GM23248 (cell line): ENCODE data around the gene CAMK4. TPM values are rescaled to one million over a fixed set of nuclear protein-coding genes. Genes with fewer than 3 reads are reported as not detected.

Experiments used
- DNase-seq: peaks from one replicate; pipeline ENCODE4 v3.0.0-alpha.2; 2015
- H2AFZ ChIP-seq: fragments of 200-600 bp; sonication (generic); 2 replicates; pipeline ENCODE4 v1.6.1; 2016; ENCODE audit warnings: antibody characterized with exemption
- H3F3A ChIP-seq: fragments of 200-600 bp; sonication (generic); 2 replicates; pipeline ENCODE4 v1.6.1; 2016; ENCODE audit warnings: mild to moderate bottlenecking, antibody characterized with exemption, mixed run types; ENCODE audit not compliant: insufficient read depth
- H3K27ac ChIP-seq: fragments of 200-600 bp; sonication (generic); 2 replicates; pipeline ENCODE4 v1.5.1; 2016; ENCODE audit warnings: mild to moderate bottlenecking
- H3K27me3 ChIP-seq: fragments of 200-600 bp; sonication (generic); replicated peaks from 2 replicates; pipeline ENCODE4 v1.6.1; 2016; ENCODE audit warnings: mild to moderate bottlenecking; ENCODE audit not compliant: insufficient read depth
- H3K36me3 ChIP-seq: fragments of 200-600 bp; sonication (generic); 2 replicates; pipeline ENCODE4 v1.6.1; 2016; ENCODE audit warnings: low read depth, mild to moderate bottlenecking
- H3K4me1 ChIP-seq: fragments of 200-600 bp; sonication (generic); 2 replicates; pipeline ENCODE4 v1.6.1; 2016; ENCODE audit warnings: mild to moderate bottlenecking; ENCODE audit not compliant: insufficient read depth
- H3K4me2 ChIP-seq: fragments of 200-600 bp; sonication (generic); one replicate; pipeline ENCODE4 v1.6.1; 2016; ENCODE audit warnings: mild to moderate bottlenecking; ENCODE audit not compliant: unreplicated experiment
- H3K4me3 ChIP-seq: fragments of 200-600 bp; sonication (generic); 2 replicates; pipeline ENCODE4 v1.5.1; 2016; ENCODE audit warnings: mild to moderate bottlenecking
- H3K79me2 ChIP-seq: fragments of 200-600 bp; sonication (generic); 2 replicates; pipeline ENCODE4 v1.6.1; 2016; ENCODE audit warnings: mild to moderate bottlenecking; ENCODE audit not compliant: insufficient read depth
- H3K9ac ChIP-seq: fragments of 200-600 bp; sonication (generic); 2 replicates; pipeline ENCODE4 v1.6.1; 2016; ENCODE audit warnings: mild to moderate bottlenecking
- H3K9me2 ChIP-seq: fragments of 200-600 bp; sonication (generic); 2 replicates; pipeline ENCODE4 v1.6.1; 2016; ENCODE audit warnings: mixed run types, mild to moderate bottlenecking, moderate library complexity; ENCODE audit not compliant: insufficient read depth
- H3K9me3 ChIP-seq: fragments of 200-600 bp; sonication (generic); one replicate; pipeline ENCODE4 v1.6.1; 2017; ENCODE audit warnings: low read depth
- H4K20me1 ChIP-seq: fragments of 200-600 bp; sonication (generic); 2 replicates; pipeline ENCODE4 v1.6.0; 2016; ENCODE audit not compliant: insufficient read depth
- EZH2 ChIP-seq: fragments of 200-600 bp; sonication (generic); IDR thresholded peaks from 2 replicates; pipeline ENCODE4 v1.6.1; 2018; ENCODE audit warnings: antibody characterized with exemption, mild to moderate bottlenecking; ENCODE audit not compliant: insufficient read depth, poor library complexity, severe bottlenecking
- EZH2phosphoT487 ChIP-seq: fragments of 200-600 bp; sonication (generic); IDR thresholded peaks from 2 replicates; pipeline ENCODE4 v1.6.1; 2018; ENCODE audit warnings: antibody characterized with exemption, moderate library complexity, mild to moderate bottlenecking, low read depth; ENCODE audit not compliant: insufficient read depth
- WGBS, 2 experiments: methylation state at CpG; one replicate each; pipeline ENCODE4 v1.1.6; 2015 to 2017; ENCODE audit warnings: low lambda C conversion rate in 2 of 2, low coverage in 1 of 2; ENCODE audit errors: missing lambda C conversion rate in 2 of 2; 5-methylcytosine and 5-hydroxymethylcytosine counted together
- in situ Hi-C: fragments of 300-500 bp; cut with MboI; formaldehyde crosslinking; loops from 2 replicates; pipeline ENCODE4 v1.15.0; 2020
- polyA plus RNA-seq: library from polyadenylated mRNA; unstranded; fragments of >200 nt; fragmentation: Nextera tagmentation; extraction: Ambion mirVana; gene quantifications from 2 replicates; pipeline ENCODE4 v1.2.1, GENCODE V29; 2016
- total RNA-seq: library from RNA; depleted of rRNA; stranded (reverse); fragments of >200 nt; shearing (Covaris generic); gene quantifications from 2 replicates; pipeline ENCODE4 v1.2.3, GENCODE V29; 2014

CAMK4 gene
- total and polyA plus RNA-seq, 2 experiments from 2014 or later = 3.2 to 3.6 TPM

DNA sequence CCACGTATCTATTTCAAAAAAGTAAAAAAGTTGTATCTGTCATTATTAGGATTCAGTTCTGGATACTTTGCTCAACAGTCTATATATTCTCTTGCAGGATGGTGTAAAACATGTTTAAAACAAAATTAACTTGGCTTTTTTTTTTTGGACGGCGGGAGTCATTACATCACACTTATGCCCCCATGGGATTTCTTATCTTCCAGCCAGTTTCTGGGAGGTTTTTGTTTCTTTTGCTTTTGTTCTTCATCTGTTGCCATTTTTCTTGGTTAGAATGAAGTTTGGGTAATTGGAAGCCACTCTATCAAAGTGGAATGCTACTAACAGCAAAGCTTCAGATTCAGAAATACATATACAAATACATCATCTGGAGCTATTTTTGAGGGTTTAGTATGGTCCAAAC is 289.9 kb downstream of the CAMK4 start:
- no peaks in the 10 kb centered on the region for H4K20me1 ChIP-seq
- H3K27ac ChIP-seq = no peak overlapping the region
- peak overlapping the region; percentile 82 for H2AFZ ChIP-seq
- H3K4me2 ChIP-seq = no peak overlapping the region
- in situ Hi-C loops = no loop called here
- no peak for DNase-seq
- no peak overlapping the region for H3K4me3 ChIP-seq
- TF ChIP-seq EZH2phosphoT487 (no peak), EZH2 (no peak)
- H3K36me3 ChIP-seq = no peaks in the 10 kb centered on the region
- no peak overlapping the region for H3K9ac ChIP-seq
- H3K9me3 ChIP-seq = no peaks in the 10 kb centered on the region
- H3K9me2 ChIP-seq = no peaks in the 10 kb centered on the region
- H3K27me3 ChIP-seq = no peaks in the 10 kb centered on the region
- WGBS, 2 experiments = 73 to 81% methylated on average over 3 of the region's 3 CpGs
- H3F3A ChIP-seq = peaks cover 15% of the 10 kb centered on the region; the same call in 1 of the 2 replicates
- H3K79me2 ChIP-seq = peaks cover 32% of the 10 kb centered on the region
- peaks cover 12% of the 10 kb centered on the region; the same call in 1 of the 2 replicates for H3K4me1 ChIP-seq

- no peaks in the 10 kb centered on the region for H3K4me1 ChIP-seq
- no peak overlapping the region for H3K4me2 ChIP-seq
- H3K9me2 ChIP-seq = no peaks in the 10 kb centered on the region
- no peak overlapping the region for H3K9ac ChIP-seq
- TF ChIP-seq EZH2 (no peak), EZH2phosphoT487 (no peak)
- H3K27ac ChIP-seq = no peak overlapping the region
- no peaks in the 10 kb centered on the region for H3K79me2 ChIP-seq
- H3K9me3 ChIP-seq = no peaks in the 10 kb centered on the region
- no peaks in the 10 kb centered on the region for H3K36me3 ChIP-seq
- WGBS, 2 experiments = 90 to 93% methylated on average over 5 of the region's 5 CpGs
- H2AFZ ChIP-seq = no peak overlapping the region
- no peak overlapping the region for H3K4me3 ChIP-seq
- no peaks in the 10 kb centered on the region for H4K20me1 ChIP-seq
- no peaks in the 10 kb centered on the region for H3K27me3 ChIP-seq
- in situ Hi-C loops = no loop called here
- peaks cover 12% of the 10 kb centered on the region; the same call in 1 of the 2 replicates for H3F3A ChIP-seq
- DNase-seq = no peak
These were observed 293.8 kb downstream of the CAMK4 start for GRCh38 chr5:111517853-111518501.

- Histone ChIP-seq H3K36me3 (no peaks in the 10 kb centered on the region), H3K9me2 (no peaks in the 10 kb centered on the region), H3K9ac (no peak overlapping the region), H3K4me2 (no peak overlapping the region), H3K4me1 (no peaks in the 10 kb centered on the region), H3K27me3 (no peaks in the 10 kb centered on the region), H2AFZ (no peak overlapping the region), H3K4me3 (no peak overlapping the region), H3K27ac (no peak overlapping the region), H3K79me2 (no peaks in the 10 kb centered on the region), H4K20me1 (no peaks in the 10 kb centered on the region), H3K9me3 (no peaks in the 10 kb centered on the region), H3F3A (peaks cover 4% of the 10 kb centered on the region; the same call in 1 of the 2 replicates)
- no peak for DNase-seq
- in situ Hi-C loops = no loop called here
- no peak for TF ChIP-seq EZH2phosphoT487
- TF ChIP-seq EZH2 = no peak
- 86 to 94% methylated on average over 2 of the region's 2 CpGs for WGBS, 2 experiments
These were observed 294.6 kb downstream of the CAMK4 start for GRCh38 chr5:111518777-111519176.

- 73 to 85% methylated on average over 3 of the region's 3 CpGs for WGBS, 2 experiments
- in situ Hi-C loops = no loop called here
- no peak for DNase-seq
- Histone ChIP-seq H4K20me1 (no peaks in the 10 kb centered on the region), H3K4me2 (no peak overlapping the region), H3K27me3 (no peaks in the 10 kb centered on the region), H3K4me1 (no peaks in the 10 kb centered on the region), H2AFZ (no peak overlapping the region), H3K79me2 (no peaks in the 10 kb centered on the region), H3K9me2 (no peaks in the 10 kb centered on the region), H3K9ac (no peak overlapping the region), H3K27ac (no peak overlapping the region), H3K9me3 (no peaks in the 10 kb centered on the region), H3F3A (no peaks in the 10 kb centered on the region; the same call in 1 of the 2 replicates), H3K36me3 (no peaks in the 10 kb centered on the region), H3K4me3 (no peak overlapping the region)
- TF ChIP-seq EZH2 (no peak), EZH2phosphoT487 (no peak)
These were observed 296.7 kb downstream of the CAMK4 start for GRCh38 chr5:111520908-111521307.

GRCh38 chr5:111528056-111528455 is 303.9 kb downstream of the CAMK4 start:
- peaks cover 14% of the 10 kb centered on the region for H3K4me1 ChIP-seq
- H3F3A ChIP-seq = peaks cover 12% of the 10 kb centered on the region
- H4K20me1 ChIP-seq = no peaks in the 10 kb centered on the region
- no peaks in the 10 kb centered on the region for H3K79me2 ChIP-seq
- no peak overlapping the region for H2AFZ ChIP-seq
- 90% methylated on average over 3 of the region's 3 CpGs for WGBS, 2 experiments
- TF ChIP-seq EZH2 = no peak
- no peak for TF ChIP-seq EZH2phosphoT487
- in situ Hi-C loops = no loop called here
- H3K4me2 ChIP-seq = no peak overlapping the region
- H3K4me3 ChIP-seq = no peak overlapping the region
- DNase-seq = no peak
- no peaks in the 10 kb centered on the region for H3K9me2 ChIP-seq
- H3K27me3 ChIP-seq = no peaks in the 10 kb centered on the region
- no peak overlapping the region for H3K9ac ChIP-seq
- H3K9me3 ChIP-seq = no peaks in the 10 kb centered on the region
- no peaks in the 10 kb centered on the region for H3K36me3 ChIP-seq
- H3K27ac ChIP-seq = no peak overlapping the region
